ENCODE results near the gene NCK2.

DNA sequence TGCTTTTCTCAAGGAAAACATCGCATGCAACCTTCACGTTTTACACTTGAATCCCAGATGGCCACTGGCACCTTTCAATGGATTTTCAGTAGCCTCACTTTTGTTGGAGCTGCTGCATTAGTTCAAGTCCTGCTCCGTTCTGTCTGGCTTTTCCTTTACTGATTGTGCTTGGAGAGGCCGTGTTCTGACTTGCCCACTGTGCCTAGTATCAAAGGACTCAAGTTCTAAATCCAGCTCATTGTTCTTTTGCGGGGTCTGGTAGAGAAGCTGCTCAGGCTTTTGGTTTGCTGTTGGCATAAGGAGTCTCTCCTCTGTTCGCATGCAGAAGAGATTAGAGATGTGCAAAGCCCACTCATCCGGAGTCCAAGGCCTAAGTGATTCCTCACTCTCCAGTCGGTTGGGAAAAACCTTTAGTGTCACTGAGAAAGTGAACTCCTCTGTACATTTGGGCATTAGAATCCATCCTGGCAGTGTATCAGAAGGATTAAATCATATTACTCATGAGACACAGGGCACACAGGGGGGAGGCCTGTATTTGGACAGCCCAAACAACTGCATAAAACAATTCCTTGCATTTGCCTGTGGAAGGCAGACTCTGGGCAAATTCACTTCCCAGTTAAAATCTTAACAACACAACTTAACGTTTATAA is 69.7 kb downstream of the NCK2 start:
- TF ChIP-seq, protein P1, sequence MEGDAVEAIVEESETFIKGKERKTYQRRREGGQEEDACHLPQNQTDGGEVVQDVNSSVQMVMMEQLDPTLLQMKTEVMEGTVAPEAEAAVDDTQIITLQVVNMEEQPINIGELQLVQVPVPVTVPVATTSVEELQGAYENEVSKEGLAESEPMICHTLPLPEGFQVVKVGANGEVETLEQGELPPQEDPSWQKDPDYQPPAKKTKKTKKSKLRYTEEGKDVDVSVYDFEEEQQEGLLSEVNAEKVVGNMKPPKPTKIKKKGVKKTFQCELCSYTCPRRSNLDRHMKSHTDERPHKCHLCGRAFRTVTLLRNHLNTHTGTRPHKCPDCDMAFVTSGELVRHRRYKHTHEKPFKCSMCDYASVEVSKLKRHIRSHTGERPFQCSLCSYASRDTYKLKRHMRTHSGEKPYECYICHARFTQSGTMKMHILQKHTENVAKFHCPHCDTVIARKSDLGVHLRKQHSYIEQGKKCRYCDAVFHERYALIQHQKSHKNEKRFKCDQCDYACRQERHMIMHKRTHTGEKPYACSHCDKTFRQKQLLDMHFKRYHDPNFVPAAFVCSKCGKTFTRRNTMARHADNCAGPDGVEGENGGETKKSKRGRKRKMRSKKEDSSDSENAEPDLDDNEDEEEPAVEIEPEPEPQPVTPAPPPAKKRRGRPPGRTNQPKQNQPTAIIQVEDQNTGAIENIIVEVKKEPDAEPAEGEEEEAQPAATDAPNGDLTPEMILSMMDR (IDR thresholded peaks at IDR 0.05) = no peak
- no peak for TF ChIP-seq POLR2A (IDR thresholded peaks at IDR 0.05)
